GM18498 (cell line): ENCODE data around the gene LRGUK.
A peak's percentile ranks its signal among the peaks of the same experiment; 100 is the strongest.

ENCODE experiments used
- ATAC-seq: cut with Tn5 transposase; IDR thresholded peaks from one replicate; pipeline ENCODE4 v1.9.1; 2021; ENCODE audit warnings: mild to moderate bottlenecking, moderate library complexity; ENCODE audit not compliant: unreplicated experiment

Gene LRGUK

GRCh38 chr7:134126596-134126965 is 559 bp upstream of the LRGUK start:
- no peak for ATAC-seq

DNA sequence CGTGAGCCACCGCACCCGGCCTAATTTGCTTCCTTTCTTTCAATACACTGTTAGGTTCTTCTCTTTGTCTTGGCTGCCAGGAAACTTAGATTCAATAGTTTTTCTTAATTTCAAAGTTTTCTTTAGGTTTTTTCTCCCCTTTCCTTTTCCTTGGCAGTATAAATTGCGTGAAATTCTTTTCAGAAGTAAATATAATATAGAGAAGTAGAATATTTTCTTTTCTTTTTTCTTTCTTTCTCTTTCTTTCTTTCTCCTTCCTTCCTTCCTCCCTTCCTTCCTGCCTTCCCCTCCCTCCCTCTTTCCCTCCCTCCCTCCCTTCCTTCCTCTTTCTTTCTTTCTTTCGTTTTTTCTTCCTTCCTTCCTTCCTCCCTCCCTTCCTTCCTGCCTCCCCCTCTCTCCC is 1.7 kb downstream of the LRGUK start:
- no peak for ATAC-seq

DNA sequence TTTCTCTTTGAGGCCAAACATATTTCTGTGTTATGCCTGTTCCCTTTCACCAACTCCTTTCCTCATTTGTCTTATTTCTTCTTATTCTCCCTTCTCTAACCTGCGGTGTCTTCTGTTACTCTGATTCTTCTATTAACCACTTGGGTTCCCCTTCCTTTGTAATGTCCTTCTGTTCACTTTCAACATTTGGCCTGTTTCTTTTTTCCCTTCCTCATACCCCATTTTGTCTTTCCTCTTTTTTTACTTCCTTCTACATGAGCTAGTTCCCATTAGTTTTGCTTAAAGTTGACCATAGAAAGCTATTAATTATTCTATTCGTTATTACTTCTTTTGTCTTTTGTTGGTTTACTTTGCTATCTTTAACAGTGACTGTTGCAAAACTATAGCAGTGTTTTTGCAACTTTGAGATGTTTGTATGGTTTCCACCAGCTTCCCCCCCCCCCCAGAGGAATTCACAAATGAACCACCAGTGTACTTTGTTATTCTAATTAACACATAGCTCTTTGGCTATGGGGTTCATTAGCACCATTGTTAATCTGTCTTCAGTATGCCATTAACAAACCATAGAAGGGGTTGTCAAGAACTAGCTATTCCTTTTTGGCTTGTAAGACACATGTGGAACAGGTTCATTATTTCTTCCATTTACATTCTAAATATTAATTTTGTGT is 2.9 kb downstream of the LRGUK start:
- ATAC-seq: no peak

- no peak for ATAC-seq
These were observed 6.9 kb downstream of the LRGUK start for GRCh38 chr7:134134004-134134403.

DNA sequence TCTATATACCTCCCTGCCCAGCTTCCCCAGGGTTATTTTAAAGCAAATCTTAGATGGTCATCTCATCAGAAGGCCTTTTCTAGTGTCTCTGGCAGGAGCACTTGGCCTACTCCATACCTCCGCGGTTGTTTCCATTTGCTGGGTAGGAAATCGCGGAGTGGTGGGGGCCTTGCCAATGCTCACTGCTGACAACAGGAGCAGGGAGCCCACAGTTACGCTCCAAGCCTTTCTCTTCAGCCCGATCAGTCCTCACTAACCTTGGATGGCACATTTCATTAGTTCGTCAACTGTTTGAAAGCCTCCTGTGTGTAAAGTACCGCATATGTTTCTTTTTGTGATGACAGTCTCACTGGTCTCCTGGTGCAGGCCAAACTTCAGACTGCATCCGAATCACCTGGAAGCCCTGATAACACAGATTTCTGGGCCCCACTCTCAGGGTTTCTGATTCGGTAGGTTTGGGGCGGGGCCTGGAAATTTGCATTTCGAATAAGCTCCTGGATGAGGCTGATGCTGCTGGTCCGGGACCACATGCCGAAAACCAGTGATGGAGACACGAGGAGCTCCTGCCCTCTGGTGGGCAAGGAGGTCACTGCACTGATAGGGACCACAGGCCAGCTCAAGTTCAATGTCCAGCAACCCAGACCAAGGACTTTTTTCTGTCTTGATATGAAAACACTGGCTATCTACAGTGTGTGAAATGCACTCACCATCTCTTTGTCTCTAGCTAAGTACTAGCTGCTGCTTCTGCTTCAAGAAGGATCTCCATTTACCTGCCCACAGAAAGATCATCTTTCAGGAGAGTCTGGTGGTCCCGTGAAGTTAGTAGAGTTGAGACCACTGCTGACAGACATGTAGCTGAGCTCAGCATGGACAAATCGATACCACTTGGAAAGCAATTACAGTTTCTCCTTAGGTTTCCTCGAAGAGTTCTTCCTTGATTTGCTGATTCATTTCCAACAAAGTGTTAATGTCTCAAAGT is 14.0 kb downstream of the LRGUK start:
- ATAC-seq: peak; percentile 92

DNA sequence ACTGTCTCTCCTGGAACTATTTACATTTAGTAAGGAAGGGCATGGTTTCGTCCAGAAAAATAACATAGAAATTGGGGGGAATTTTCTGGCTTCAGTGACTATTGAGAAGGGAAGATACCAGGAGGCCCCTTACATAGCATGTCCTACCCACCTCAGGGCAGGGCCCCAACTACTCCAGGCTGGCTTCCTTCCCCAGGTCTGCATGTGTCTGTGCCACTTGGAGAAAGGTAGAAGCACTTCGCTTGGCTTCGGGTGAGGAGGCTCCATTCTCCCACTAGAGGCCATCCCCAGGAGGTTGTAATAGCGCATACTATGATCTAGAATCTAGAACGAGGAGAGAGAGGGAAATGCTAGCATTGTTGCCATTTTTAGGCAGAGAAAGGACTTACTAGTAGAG is 14.7 kb downstream of the LRGUK start:
- no peak for ATAC-seq

GRCh38 chr7:134153493-134154136 is 26.5 kb downstream of the LRGUK start:
- ATAC-seq: no peak

DNA sequence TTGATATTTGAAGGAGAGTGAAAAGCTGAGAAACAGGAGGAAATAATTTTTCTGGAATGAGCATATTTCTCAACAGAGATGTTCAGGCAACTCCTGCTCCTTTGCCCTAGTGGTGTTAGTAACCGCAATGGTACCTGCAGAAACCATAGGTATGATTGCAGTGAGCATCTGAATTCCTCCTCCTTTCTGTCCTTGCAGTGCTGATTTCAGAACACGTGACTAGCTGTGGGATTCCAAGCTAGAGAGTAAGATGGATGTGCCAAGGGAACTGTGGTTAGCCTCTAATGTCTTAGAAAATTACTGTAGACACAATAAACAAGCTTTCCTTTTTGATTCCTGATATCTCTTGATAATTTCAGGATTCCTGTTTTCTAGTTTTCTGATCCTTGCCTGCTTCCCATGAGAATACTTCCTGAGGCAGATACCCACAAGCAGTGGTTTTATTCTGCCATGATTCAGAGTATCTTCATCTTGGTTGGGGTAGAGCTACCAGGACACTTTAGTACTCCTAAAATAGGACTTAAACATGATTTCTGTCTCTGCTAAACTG is 27.5 kb downstream of the LRGUK start:
- no peak for ATAC-seq

DNA sequence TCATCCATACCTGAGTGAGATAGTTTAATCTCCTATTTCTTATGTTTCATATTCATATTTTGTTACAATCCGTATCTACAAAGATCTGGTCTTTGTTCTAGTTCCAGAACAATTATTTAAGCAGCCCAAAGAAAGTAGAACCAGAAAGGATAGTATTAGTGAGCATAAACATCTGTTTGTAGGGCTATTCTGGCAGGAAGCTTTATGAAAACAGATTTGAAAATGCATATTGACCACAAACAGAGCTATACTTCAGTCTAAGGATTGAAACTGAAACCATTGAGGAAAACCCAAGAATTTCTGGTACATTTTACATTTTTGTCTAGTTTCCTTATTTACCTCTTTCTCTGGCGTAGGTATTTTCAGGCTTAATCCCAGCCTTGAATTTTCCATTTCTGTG is 28.1 kb downstream of the LRGUK start:
- no peak for ATAC-seq

DNA sequence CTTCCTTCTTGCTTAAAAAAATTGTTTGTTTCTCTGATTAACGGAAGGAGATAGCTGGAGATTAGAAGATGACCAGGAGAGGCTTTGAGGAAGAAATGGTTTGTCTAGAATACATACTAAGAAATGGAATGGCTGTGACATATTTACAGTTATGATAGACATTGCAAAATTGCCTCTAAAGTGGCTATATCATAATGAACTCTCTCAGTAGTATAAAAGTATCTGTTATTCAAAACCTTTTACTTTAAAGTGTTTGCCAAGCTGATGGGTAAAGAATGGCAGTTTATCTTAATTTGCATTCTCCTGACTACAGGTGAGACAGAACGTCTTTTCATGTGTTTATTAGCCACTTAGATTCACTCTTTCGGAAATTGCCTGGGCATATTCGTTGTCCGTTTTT is 28.7 kb downstream of the LRGUK start:
- no peak for ATAC-seq

DNA sequence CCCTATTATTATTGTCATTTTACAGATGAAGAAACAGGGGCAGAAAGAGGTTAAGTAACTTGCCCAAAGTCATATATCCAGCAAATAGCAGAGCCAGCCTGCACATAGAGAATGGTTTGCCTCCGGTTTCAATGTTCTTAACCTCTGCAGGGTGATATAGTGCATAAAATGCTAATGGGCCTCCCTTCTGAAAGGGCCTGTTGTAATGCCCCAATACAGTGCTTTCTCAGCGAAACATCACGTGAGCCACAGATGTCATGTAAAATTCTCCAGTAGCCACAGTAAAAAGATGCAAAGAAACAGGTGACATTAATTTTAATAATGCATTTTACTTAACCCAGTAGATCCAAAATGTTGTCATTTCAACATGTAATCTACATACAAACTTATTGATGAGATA is 38.1 kb downstream of the LRGUK start:
- ATAC-seq: no peak

- no peak for ATAC-seq
These were observed 40.1 kb downstream of the LRGUK start for GRCh38 chr7:134167250-134167649.

- no peak for ATAC-seq
These were observed 40.7 kb downstream of the LRGUK start for GRCh38 chr7:134167841-134168240.

DNA sequence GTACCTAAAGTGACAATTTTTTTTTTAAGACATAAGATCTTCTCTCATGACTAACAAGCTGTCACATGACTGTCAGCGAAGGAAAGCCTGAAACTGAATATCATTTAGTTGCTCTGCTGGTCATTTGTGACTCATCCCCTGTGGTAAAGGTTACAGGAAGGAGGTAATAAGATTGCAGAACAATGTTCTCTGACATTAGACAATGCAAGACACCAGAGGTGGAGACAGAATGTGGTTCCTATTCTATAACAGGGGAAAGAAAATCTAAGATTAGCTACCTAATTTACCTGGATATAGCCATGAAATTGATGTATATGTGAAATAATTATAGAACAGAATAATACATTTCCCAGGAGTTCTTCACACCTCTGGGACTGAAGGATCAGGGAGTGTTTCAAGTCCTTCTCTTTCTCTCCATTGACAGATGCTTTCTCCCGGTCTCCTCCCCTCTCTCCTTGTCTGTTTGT is 47.7 kb downstream of the LRGUK start:
- ATAC-seq: peak; percentile 94

- ATAC-seq: no peak
These were observed 48.3 kb downstream of the LRGUK start for GRCh38 chr7:134175334-134176036.

DNA sequence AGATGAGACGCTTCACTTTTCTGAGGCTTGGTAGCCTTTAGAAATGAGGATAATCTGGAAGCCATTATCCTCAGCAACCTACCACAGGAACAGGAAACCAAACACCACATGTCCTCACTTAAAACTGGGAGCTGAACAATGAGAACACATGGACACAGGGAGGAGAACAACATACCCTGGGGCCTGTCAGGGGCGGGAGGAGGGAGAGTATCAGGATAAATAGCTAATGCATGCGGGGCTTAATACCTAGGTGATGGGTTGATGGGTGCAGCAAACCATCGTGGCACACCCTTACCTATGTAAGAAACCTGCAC is 48.9 kb downstream of the LRGUK start:
- no peak for ATAC-seq

DNA sequence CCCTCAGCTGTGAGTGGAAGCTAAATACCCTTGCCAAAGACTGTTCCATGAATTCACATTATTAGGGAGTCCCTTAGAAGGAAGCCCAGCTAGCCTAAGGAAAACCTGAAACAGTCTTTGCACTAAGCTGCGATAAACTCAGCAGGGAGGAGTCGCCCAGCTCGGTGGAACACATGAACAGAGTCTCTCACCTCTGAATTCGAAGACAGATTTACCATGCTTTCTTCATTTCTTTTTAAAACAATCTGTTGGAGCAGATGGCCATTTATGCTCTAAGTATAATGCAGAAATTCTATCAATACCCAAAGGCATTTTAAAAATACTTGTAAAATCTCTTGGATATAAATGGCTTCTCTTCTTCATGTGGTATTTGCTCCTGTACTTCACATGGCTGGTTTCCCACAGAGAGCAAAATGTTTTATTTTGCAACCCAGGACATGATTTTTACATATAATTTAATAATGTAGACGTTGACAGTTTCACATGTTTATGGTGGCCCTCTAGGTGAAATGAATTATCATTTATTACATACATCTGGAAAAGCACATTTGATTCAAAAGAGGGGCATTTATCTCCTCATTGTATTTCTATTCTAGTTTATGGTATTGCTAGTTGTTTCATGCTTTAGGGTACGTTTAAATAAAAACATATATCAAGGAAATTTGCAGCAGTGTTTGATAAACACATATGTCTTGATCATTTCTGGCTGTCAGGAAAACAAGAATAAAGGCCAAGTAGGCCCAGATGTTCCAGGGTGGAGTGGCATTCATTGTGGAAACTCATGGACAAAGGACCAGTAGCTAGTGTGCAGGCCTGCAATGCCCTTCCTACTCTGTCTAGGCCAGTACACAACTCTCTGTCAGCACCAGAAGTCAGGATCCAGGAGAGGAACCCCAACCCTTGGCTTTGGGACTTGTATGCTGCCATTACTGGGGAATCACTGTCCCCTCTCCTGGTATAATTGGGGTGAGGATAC is 52.2 kb downstream of the LRGUK start:
- ATAC-seq: no peak

DNA sequence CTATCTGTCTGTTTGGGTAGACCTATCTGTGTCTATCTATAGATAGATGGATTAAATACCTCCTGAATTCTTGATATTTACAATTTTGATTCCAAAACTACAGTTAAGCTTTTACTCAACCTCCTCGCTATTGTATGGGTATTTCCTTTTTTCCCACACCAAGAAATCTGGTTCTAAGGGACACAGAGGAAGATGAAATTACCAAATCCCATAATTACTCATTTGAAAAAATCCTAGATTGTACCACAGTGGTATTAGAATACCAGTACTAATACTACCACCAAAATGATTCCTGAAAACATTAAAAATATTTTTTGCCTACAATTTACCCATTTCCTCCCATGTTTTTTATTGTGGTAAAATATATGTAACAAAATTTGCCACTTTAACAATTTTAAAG is 53.2 kb downstream of the LRGUK start:
- ATAC-seq: no peak

DNA sequence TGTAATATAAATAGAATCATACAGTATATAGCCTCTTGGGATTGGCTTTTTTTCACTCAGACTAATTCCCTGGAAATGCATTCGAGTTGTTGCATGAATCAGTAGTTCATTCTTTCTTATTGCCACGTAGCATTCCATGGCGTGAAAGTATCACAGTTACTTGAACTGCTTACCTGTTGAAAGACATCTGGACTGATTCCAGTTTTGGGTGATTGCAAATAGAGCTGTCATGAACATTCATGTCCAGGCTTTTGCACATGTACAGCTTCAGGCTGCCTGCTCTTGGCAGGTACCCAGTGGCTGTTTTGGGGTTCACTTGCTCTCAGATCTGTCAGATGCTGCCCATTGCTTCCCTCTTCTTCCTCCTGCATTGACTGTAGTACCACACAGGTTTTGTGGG is 54.9 kb downstream of the LRGUK start:
- ATAC-seq: no peak

- no peak for ATAC-seq
These were observed 57.6 kb downstream of the LRGUK start for GRCh38 chr7:134184767-134185166.
